WTC11 (cell line): ENCODE results near the gene ZNF436.

Experiments used
- JUN ChIP-seq: sonication (generic); formaldehyde crosslinking; IDR thresholded peaks from 2 replicates; pipeline ENCODE4 v1.8.0; 2023; ENCODE audit warnings: mild to moderate bottlenecking, missing genetic modification reagents
- RORB ChIP-seq: fragments of 250-450 bp; sonication (Bioruptor Pico); IDR thresholded peaks from 2 replicates; pipeline ENCODE4 v1.9.0; 2021; ENCODE audit warnings: mild to moderate bottlenecking
- SP1 ChIP-seq: sonication (generic); formaldehyde crosslinking; conservative IDR thresholded peaks from 2 replicates; pipeline ENCODE4 v1.8.1; 2022; ENCODE audit warnings: missing genetic modification reagents
- ZNF232 ChIP-seq: sonication (generic); formaldehyde crosslinking; IDR thresholded peaks from 2 replicates; pipeline ENCODE4 v1.8.0; 2022; ENCODE audit warnings: mild to moderate bottlenecking, missing genetic modification reagents
- TF ChIP-seq, protein P1 (sequence below): fragments of 200-600 bp; IDR thresholded peaks from 2 replicates; pipeline ENCODE4 v1.8.0; 2022; ENCODE audit warnings: antibody characterized with exemption
- TF ChIP-seq, protein P2 (sequence below): sonication (generic); formaldehyde crosslinking; IDR thresholded peaks from 2 replicates; pipeline ENCODE4 v1.8.1; 2023; ENCODE audit warnings: mild to moderate bottlenecking, missing genetic modification reagents, moderate library complexity

DNA sequence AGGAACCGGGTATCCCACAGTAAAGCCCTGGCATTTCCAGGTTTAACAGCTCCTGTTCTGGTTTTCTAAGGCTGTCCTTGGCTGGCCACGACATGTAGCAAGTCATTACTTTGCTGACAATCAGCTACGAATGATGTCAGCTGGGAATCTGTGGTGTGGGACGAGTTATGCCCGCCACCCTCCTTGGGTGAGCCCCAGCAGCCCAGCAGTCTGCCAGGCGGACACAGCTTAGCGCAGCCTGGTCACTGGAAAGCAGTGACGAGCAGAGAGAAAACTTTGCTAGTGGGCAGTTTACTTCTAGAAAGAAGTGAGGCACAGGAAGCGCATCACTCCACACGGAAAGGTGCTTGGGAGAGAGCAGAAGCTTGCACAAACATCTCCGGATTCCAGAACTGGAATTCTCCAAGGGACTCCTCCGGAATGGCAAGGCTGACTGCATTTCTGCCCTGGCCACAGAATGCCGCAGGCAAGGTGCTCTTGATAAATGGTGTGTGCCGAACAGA, 15.5 kb upstream of the ZNF436 start:
- TF ChIP-seq, protein P1, sequence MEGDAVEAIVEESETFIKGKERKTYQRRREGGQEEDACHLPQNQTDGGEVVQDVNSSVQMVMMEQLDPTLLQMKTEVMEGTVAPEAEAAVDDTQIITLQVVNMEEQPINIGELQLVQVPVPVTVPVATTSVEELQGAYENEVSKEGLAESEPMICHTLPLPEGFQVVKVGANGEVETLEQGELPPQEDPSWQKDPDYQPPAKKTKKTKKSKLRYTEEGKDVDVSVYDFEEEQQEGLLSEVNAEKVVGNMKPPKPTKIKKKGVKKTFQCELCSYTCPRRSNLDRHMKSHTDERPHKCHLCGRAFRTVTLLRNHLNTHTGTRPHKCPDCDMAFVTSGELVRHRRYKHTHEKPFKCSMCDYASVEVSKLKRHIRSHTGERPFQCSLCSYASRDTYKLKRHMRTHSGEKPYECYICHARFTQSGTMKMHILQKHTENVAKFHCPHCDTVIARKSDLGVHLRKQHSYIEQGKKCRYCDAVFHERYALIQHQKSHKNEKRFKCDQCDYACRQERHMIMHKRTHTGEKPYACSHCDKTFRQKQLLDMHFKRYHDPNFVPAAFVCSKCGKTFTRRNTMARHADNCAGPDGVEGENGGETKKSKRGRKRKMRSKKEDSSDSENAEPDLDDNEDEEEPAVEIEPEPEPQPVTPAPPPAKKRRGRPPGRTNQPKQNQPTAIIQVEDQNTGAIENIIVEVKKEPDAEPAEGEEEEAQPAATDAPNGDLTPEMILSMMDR: no peak
- TF ChIP-seq, protein P2, sequence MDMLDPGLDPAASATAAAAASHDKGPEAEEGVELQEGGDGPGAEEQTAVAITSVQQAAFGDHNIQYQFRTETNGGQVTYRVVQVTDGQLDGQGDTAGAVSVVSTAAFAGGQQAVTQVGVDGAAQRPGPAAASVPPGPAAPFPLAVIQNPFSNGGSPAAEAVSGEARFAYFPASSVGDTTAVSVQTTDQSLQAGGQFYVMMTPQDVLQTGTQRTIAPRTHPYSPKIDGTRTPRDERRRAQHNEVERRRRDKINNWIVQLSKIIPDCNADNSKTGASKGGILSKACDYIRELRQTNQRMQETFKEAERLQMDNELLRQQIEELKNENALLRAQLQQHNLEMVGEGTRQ (CRISPR knock-in tag): no peak
- TF ChIP-seq ZNF232 (CRISPR knock-in tag) (no peak), SP1 (CRISPR knock-in tag) (no peak), RORB (no peak), JUN (CRISPR knock-in tag) (no peak)
